ENCODE measurements around the gene TTC7B. TPM values are rescaled to one million over a fixed set of nuclear protein-coding genes. Genes with fewer than 3 reads are reported as not detected.

The TTC7B gene
- total RNA-seq, 1 donor from 2014 or later, result 46.6 TPM

DNA sequence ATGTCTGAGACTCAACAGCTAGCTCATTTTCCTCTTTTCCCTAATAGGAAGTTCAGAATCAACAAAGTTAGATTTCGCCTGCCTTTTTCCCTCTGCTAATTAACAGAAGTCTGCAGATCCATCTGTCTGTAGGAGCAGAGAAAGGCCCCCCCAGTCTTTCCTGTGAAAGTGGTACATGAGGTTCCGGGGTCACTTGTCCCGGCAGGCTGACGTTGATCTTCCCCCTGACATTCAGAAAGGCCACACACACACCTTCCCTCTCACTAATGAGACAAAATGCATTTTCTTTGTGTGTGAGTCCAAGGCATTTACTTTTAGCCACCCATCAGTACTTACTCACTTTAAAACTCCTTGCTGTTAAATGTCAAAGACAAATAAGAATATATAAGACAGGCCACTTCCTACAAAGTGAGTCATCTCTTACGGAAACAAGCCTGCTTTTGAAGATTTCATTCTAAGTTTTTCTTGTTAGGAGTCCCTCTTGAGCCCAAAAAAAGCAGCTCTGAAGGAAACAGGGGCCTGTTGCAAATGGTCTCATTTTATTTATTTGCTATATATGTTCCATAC lies 138.7 kb downstream of the TTC7B start:
- DNase-seq (ENCODE audit: low spot score, unreplicated experiment), result no peak

DNA sequence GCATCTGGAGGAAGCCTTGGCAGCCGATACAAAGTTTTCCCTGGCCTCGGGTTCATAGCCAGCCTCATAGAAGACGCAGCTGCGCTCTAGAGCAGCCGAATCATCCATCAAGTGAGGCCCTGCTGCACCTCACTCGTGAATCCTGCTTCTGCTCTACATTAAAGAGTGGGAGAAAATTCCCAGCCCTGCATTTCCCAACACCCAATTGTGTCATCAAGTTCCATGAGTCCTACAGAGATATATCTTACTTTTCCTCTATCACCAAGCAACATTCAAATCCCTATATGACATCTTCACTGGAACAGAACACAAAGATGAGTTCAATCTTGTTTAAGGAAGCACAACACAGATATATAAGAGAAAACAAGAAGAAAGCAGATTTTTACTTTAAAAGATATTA lies 139.3 kb downstream of the TTC7B start:
- TF ChIP-seq, protein P1, sequence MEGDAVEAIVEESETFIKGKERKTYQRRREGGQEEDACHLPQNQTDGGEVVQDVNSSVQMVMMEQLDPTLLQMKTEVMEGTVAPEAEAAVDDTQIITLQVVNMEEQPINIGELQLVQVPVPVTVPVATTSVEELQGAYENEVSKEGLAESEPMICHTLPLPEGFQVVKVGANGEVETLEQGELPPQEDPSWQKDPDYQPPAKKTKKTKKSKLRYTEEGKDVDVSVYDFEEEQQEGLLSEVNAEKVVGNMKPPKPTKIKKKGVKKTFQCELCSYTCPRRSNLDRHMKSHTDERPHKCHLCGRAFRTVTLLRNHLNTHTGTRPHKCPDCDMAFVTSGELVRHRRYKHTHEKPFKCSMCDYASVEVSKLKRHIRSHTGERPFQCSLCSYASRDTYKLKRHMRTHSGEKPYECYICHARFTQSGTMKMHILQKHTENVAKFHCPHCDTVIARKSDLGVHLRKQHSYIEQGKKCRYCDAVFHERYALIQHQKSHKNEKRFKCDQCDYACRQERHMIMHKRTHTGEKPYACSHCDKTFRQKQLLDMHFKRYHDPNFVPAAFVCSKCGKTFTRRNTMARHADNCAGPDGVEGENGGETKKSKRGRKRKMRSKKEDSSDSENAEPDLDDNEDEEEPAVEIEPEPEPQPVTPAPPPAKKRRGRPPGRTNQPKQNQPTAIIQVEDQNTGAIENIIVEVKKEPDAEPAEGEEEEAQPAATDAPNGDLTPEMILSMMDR (IDR thresholded peaks at IDR 0.05; ENCODE audit: unreplicated experiment), result no peak
- H3K27ac Mint-ChIP-seq, result no peak overlapping the region
- peaks cover 10% of the 10 kb centered on the region for H3K36me3 Mint-ChIP-seq (ENCODE audit: insufficient read depth)
- H3K9me3 Mint-ChIP-seq (ENCODE audit: low read depth), result no peaks in the 10 kb centered on the region
- no peaks in the 10 kb centered on the region for H3K4me1 Mint-ChIP-seq (ENCODE audit: low read depth)
- no peaks in the 10 kb centered on the region for H3K27me3 Mint-ChIP-seq
- no peak for DNase-seq (ENCODE audit: low spot score, unreplicated experiment)
- H3K4me3 Mint-ChIP-seq (ENCODE audit: low read depth), result no peak overlapping the region

More for the DNA sequence above, 138.7 kb downstream of the TTC7B start:
- H3K4me1 Mint-ChIP-seq (ENCODE audit: low read depth), result no peaks in the 10 kb centered on the region
- no peaks in the 10 kb centered on the region for H3K27me3 Mint-ChIP-seq
- no peak overlapping the region for H3K4me3 Mint-ChIP-seq (ENCODE audit: low read depth)
- no peak overlapping the region for H3K27ac Mint-ChIP-seq
- TF ChIP-seq, protein P1 (IDR thresholded peaks at IDR 0.05; ENCODE audit: unreplicated experiment), result no peak
- H3K9me3 Mint-ChIP-seq (ENCODE audit: low read depth), result no peaks in the 10 kb centered on the region
- H3K36me3 Mint-ChIP-seq (ENCODE audit: insufficient read depth), result peaks cover 10% of the 10 kb centered on the region

DNA sequence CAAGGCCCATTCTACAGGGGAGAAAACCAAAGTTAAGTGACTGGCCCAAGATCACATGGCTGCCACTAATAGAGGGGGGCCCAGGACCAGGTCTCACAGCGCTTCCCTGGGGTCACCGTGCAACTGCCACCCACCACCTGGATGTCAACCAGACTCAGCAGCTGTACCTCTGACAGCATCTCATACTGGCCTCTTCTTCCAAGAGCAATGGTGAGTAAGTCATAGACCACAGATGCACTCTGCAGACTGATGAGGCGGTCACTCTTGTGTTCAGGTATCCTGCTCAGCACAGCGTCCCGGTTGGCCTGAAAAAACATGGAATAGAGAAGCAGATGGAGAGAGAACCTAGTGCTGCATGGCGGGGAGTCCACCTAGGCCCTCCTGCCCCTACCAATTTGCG lies 139.9 kb downstream of the TTC7B start:
- DNase-seq (ENCODE audit: low spot score, unreplicated experiment), result no peak
- H3K27me3 Mint-ChIP-seq, result no peaks in the 10 kb centered on the region
- TF ChIP-seq, protein P1 (IDR thresholded peaks at IDR 0.05; ENCODE audit: unreplicated experiment), result no peak
- peaks cover 10% of the 10 kb centered on the region for H3K36me3 Mint-ChIP-seq (ENCODE audit: insufficient read depth)
- H3K9me3 Mint-ChIP-seq (ENCODE audit: low read depth), result no peaks in the 10 kb centered on the region
- peak overlapping the region; percentile 41 for H3K27ac Mint-ChIP-seq
- no peak overlapping the region for H3K4me3 Mint-ChIP-seq (ENCODE audit: low read depth)
- no peaks in the 10 kb centered on the region for H3K4me1 Mint-ChIP-seq (ENCODE audit: low read depth)

DNA sequence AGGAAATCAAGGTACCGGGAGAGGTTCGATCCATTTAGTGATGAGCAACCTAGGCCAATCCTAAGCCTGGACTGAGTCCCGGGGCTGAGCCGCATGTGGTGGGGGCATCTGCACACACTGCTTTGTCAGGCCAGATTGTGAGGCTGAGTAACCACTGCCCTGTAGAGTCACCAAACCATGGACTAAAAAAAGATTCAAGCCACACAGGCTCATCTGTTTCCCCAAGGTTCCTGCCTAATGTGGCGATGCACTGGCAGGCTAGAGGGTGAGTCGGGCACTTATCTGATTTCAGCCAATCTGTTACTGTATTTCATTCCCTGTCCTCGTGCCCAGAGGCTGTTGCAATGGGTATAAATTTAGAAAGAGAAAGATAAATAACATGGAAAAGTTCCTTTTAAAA lies 140.8 kb downstream of the TTC7B start:
- Mint-ChIP-seq H3K4me3 (ENCODE audit: low read depth) (no peak overlapping the region), H3K27ac (peak overlapping the region; percentile 9), H3K27me3 (no peaks in the 10 kb centered on the region), H3K9me3 (ENCODE audit: low read depth) (no peaks in the 10 kb centered on the region), H3K4me1 (ENCODE audit: low read depth) (no peaks in the 10 kb centered on the region), H3K36me3 (ENCODE audit: insufficient read depth) (peaks cover 11% of the 10 kb centered on the region)
- TF ChIP-seq, protein P1 (IDR thresholded peaks at IDR 0.05; ENCODE audit: unreplicated experiment), result no peak
- no peak for DNase-seq (ENCODE audit: low spot score, unreplicated experiment)

DNA sequence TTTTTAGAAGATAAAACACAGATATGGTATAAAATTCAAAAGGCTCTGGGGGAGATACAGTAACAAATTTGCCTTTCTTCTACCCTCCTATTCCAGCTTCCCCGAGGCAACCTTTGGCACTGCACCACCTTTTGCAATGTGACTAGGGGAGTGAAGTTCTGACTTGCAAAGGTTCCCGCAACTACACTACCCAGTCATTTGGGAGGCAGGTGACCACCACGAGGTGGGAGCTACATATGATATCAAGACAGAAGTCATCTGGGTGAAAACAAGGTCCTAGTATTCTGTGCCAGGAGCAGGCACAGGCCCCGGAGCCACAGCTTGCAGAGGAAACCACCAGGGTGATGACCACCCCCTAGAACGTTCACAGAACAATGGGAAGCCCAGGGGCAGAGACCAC lies 141.5 kb downstream of the TTC7B start:
- TF ChIP-seq, protein P1 (IDR thresholded peaks at IDR 0.05; ENCODE audit: unreplicated experiment), result no peak
- Mint-ChIP-seq H3K4me1 (ENCODE audit: low read depth) (no peaks in the 10 kb centered on the region), H3K27me3 (no peaks in the 10 kb centered on the region), H3K27ac (no peak overlapping the region), H3K4me3 (ENCODE audit: low read depth) (no peak overlapping the region), H3K36me3 (ENCODE audit: insufficient read depth) (peaks cover 16% of the 10 kb centered on the region), H3K9me3 (ENCODE audit: low read depth) (peaks cover 4% of the 10 kb centered on the region)
- no peak for DNase-seq (ENCODE audit: low spot score, unreplicated experiment)
